GM18502 (cell line): ENCODE results near the gene TBC1D10A.

Experiments
- ATAC-seq: cut with Tn5 transposase; IDR thresholded peaks from one replicate; pipeline ENCODE4 v1.9.1; 2021; ENCODE audit warnings: mild to moderate bottlenecking; ENCODE audit not compliant: unreplicated experiment, poor library complexity

Gene TBC1D10A, protein sequence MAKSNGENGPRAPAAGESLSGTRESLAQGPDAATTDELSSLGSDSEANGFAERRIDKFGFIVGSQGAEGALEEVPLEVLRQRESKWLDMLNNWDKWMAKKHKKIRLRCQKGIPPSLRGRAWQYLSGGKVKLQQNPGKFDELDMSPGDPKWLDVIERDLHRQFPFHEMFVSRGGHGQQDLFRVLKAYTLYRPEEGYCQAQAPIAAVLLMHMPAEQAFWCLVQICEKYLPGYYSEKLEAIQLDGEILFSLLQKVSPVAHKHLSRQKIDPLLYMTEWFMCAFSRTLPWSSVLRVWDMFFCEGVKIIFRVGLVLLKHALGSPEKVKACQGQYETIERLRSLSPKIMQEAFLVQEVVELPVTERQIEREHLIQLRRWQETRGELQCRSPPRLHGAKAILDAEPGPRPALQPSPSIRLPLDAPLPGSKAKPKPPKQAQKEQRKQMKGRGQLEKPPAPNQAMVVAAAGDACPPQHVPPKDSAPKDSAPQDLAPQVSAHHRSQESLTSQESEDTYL

DNA sequence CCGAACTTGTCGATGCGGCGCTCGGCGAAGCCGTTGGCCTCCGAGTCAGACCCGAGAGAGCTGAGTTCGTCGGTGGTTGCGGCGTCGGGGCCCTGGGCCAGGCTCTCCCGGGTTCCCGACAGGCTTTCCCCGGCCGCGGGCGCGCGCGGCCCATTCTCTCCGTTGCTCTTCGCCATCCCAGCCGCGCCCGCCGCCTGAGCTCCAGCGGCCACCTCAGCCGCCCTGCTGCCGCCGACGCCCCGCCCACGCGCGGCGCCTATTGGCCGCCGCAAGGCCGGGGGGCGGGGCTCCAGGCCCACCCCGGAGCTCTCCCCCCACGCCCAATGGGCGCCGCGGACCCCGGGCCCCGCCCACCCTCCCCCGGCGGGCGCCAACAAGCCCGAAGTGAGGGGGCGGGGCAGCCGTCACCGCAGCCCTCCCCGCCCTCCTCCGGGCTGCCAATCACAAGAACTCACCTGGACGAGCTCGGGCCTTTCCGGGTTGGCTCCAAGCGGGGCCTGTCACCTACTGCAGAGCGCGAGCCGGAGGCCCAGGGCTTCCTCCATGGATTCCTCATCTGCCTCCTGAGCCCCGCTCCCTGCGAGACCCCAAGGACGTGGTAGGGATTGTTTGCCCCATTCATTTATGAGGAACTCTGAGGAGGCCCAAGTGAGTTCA, at the start of gene TBC1D10A:
Gene TBC1D10A, minus strand, starts transcription at position 236 of the 657 bp plus-strand sequence. Its CDS starts 60 bp downstream, at position 176.
- peak; percentile 89 for ATAC-seq

DNA sequence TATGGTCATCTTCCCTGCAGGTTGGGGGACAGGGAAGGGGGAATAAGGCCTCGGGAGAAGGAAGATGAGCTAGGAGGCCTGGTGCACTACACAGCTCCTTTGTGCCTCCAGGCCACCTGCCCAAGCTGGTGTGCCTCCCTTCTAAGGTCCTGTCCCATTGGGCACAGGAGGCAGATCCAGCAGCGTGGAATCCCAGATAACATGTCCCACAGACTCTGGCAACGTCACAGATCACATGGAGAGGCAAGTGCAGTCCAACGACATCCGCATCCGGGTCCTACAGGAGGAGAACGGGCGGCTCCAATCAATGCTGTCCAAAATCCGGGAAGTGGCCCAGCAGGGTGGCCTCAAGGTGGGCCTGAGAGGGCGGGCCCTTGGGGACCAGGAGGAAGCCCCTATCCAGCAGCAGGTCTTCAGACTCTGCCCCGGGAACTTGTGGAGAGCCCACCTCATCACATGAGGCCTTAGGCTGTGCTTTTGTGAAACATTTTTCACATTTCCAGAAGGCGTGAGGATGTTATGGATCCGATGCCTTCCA, 48.6 kb upstream of the TBC1D10A start:
- ATAC-seq: no peak

DNA sequence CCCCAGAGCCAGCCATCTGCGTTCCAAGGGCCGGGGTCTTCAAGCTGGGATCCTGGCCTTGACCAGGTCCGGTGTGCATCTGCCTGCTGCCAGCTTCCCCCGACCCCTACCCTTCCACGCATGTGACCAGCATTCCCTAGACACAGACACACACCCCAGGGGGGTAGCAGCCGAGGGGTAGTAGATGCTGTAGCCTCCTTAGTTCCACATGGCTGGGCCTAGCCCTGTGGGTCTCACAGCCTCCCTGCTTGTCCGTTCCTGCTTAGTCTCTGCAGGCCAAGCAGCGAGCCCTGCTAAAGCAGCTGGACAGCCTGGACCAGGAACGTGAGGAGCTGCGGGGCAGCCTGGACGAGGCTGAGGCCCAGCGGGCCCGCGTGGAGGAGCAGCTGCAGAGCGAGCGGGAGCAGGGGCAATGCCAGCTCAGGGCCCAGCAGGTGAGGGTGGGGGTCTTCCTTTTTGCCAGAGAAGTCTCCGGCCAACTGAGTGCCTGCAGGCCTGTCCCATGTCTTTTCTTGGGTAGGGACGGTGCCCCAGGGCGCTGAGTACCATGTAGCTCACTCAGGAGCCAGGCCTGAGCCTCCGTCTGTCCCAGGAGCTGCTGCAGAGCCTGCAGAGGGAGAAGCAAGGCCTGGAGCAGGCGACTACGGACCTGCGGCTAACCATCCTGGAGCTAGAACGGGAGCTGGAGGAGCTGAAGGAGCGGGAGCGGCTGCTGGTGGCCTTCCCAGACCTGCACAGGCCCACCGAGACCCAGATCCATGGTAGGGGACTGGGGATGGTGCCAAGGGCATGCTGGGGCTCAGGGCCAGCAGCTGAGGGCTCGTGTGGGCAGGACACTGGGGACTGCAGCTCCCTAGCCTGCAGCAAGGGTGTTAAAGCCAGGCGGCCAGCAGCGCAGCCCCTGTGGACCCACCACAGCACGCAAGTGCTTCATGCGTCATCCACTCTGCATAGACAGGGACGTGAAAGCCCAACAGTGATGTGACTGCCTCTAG, 46.9 kb upstream of the TBC1D10A start:
- ATAC-seq: no peak

DNA sequence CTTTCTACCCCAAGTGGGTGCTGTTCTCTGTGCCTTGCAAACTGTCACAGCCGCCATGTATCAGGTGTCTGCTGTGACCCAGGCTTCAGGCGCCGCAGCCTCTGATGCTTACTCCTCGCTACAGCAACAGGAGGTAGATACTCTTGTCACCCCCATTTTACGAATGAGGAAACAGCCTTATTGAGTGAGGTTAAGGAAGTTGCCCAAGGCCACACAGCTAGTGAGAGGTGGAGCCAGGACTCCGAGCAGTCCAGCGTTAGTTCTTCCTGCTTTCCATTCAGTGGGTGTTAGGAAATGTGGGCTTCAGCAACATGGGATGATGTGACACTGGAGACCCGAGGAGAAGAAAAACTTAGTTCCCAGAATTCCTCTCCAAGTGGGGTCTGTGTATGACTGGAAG, 46.2 kb upstream of the TBC1D10A start:
- no peak for ATAC-seq

DNA sequence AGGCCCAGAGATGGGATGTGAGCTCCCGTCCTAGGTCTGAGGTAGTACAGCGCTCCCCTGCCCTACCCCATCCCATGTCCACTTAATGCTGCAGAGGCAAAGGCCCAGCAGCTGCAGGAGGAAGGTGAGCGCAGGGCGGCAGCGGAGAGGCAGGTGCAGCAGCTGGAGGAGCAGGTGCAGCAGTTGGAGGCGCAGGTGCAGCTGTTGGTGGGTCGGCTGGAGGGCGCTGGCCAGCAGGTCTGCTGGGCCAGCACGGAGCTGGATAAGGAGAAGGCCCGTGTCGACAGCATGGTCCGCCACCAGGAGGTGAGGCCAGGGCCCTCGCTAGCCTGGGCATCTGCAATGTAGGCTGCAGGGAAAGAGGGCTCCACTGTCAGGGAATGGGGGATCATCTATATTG, 45.2 kb upstream of the TBC1D10A start:
- ATAC-seq: no peak

DNA sequence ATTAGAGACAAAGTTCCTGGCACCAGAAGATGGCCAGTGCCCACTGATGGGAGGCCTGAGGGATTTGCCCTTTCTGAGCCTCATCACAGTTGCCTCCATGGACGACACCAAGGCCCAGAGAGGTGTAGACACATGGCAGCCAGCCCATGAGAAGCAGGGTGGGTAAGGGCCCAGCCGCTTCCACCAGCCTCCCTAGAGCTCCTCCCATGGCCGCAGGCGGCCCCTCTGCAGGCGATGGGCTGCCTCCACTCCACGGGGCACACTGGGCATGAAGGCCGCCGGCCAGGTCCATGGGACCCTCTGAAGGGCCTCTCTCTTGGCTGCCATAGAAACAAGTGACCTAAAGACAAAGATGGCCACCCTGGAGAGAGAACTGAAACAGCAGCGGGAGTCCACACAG, 44.6 kb upstream of the TBC1D10A start:
- ATAC-seq: no peak

DNA sequence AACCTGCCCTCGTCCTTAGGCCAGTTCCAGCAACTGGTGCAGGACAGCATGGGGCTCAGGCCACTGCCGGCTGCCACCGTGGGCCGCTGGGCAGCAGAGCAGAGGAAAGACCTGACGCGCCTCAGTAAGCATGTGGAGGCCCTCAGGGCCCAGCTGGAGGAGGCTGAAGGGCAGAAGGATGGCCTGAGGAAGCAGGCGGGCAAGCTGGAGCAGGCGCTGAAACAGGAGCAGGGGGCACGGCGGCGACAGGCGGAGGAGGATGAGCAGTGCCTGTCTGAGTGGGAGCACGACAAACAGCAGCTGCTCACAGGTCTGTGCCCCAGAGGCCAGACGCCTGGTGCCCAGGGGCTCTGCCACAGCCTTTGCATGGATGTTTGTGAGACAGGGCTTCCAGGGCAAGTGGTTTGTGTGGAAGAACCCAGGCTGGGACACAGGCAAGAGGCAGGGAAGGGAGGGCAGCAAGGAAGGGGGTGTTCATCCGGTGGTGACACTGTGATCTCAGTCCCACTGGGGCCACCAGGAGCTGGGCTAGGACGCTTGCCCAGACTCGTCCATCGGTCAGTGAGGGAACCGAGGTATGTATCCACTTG, 44.0 kb upstream of the TBC1D10A start:
- ATAC-seq: no peak

DNA sequence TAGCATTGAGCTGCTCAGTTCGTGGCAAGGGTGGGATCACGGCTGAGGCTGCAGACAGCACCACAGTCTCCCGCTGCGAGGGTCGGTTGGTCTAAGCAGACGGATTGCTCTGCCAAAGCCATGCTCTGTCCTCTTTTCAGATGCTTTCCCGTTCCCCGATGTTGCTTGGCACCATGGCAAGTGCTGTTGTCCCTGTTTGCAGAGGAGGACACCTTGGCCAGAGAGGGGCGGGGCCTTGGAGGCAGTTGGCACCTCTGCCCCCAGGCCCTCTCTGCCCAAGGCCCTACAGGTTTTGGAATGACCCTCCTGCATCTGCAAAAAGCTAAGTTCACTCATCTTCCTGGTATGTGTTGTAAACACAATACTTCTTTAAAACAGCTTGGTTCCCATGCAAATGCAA, 41.7 kb upstream of the TBC1D10A start:
- no peak for ATAC-seq

DNA sequence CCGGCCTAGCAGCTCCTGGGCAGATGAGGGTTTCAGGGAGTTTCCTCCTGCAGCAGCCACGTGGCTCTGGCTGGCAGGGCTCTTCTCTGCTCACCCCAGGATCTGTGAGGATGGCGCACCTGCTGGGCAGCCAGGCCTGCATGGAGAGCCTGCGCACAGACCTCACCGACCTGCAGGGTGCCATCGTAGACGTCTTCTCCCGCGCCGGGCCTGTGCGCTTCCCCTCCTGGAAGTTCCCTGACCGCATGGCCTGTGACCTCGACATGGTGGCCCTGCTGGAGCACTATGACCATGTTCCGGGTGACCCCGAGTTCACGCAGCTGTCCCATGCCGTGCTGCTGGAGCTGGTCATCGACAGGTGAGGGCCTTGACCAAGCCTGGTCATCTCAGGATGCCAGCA, 39.1 kb upstream of the TBC1D10A start:
- ATAC-seq: no peak

DNA sequence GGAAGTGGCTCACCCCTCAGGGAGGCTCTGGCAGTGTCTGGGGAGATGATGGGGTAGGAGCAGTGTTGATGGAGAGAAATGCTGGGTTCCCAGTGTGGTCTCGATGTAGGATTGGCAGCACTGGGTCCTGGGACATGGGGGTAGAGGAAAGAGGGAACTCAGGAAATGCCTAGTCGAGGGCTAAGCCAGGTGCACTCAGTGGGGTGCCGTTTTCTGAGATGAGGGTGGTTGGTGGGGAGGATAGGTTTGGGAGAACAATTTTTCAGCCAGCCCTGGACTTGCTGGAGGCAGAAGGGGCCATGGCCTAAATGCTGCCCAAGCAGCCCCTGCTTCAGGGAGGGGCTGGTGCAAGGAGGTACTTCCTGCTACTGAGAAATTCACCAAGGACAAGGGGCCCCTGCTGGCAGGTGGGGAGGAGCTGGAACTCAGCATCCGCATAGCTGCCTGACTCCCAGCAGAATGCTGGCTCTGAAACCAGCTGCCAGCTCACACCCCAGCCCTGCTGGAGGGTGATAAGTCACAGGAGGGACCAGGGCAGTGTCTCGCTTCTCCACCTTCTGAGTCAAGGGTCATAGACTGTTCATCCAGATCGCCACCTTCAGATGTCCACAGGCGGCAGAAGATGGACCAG, 36.0 kb upstream of the TBC1D10A start:
- no peak for ATAC-seq

DNA sequence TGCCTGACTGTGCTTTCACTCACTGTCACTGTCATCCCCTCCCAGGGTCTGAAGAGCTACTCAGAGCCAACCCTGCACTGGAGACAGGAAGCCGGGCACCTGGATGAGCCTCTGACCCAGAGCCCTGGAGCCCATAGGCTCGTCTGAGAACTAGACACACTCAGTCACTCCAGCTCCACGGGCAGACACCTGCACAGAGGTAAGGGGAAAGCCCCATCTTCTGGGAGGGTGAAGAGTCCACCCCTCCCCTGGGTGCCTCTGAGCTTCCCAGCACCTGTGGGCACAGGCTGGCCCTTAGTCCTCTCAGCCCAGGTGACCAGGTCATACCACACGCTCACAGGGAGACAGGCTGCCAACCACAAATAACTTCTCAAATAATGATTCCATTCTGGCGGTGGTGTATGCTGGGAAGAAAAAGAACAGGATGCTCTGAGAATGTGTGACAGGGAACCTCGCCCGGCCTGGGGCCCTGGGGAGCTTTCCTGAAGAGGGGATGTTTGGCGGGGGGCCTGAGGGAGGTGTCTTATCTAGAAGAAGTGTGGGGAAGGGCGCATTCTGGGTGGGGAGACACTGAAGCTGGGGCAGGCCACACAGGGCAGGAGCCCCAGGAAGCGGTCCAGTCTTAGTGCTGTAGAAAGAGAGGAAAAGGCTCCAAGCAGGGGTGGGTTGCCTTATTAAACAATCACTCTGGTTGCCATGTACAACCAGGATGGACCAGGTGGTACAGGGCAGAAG, 35.3 kb upstream of the TBC1D10A start:
- no peak for ATAC-seq

DNA sequence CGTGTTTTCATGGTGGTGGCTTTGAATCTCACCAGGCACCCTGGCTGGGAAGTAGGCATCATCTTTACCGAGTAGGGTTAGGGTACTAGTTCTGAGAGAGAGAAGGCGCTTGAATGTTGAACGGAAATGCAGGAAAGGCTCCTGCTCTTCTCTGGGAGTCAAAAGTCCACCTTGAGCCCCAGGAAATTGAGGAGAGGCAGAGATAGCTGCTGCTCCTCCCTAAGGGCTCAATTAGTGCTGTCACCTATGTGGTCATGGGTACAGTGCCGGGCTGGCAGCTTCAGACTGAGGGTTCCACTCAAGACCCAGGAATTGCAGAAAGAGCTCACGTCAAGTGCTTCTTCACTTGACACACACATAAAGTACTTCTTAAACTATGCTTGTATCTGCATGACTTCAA, 31.8 kb upstream of the TBC1D10A start:
- ATAC-seq: no peak

DNA sequence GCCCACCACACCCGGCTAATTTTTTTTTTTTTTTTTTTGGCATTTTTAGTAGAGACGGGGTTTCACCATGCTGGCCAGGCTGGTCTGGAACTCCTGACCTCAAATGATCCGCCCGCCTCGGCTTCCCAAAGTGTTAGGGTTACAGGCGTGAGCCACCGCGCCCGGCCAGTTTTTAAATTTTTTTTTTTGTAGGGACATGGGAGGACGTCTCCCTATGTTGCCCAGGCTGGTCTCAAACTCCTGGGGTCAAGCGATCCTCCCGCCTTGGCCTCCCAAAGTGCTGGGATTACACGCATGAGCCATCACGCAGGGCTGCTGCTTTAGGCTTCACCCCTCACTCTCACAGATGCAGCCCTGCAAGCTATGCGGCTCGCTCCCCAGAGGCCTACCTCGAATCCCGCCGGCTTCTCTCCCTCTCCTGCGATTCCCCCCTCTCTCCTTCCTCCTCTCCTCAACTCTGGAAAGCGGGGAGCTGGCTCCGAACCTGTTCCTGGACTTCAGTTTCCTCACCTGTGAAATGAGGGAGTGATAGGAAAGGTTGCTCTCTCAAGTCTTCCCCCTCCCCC, 31.0 kb upstream of the TBC1D10A start:
- ATAC-seq: no peak

DNA sequence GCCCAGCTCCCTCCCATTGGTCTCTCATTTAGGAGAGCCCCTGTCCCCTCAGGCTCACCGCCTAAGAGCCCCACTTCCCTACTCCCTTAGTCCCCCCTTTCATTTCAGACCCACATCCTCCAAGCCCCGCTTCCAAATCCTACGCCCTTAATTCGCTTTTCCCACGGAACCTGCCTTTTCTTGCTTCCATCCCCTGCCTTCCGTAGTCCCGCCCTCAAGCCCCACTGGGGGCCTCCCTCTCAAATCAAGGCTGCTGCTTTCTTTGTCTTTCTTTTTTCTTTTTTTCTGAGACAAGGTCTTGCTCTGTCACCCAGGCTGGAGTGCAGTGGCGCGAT, 30.5 kb upstream of the TBC1D10A start:
- ATAC-seq: peak; percentile 11

DNA sequence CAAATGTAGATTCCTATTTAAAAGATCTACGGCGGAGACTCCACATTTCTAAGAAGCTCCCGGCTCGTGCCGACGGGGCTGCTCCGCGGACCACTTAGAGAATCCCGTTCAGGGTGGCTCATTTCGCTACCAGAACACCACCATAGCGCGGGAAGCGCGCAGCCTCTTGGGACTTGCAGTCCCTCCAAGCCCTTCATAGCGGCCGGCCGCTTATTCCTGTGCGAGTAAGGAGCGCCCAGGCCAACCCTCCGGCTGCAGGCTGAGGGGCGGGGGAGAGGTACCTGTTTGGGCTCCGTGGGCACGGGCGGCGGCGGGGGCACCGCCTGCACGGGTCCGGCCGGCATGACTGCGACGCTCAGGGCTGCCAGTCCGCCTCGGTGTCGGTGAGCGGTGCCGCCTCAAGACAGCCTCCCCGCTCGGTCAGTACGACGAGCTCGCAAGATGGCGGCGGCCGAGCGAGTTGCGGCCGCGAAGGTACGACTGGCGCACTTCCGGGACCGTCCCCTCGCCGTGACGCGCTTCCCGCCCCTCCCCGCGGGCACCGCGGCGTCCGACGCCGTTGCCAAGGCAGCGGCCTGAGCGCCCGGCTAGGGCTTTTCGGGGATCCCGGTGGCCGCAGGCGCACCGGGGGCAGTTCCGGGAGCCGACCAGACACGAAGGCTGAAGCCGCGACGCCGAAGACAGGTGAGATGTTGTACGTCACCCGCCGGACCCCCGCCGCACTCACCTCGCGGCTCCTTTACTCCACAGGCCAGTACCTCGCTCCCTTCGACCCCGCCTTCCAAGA, 29.9 kb upstream of the TBC1D10A start, which contains the start of the genes CCDC157 and SF3A1:
Gene CCDC157, plus strand, starts transcription at position 559 of the 787 bp plus-strand sequence. CDS start 8,994 bp downstream, outside the sequence.
Gene SF3A1, minus strand, starts transcription at position 446 of the 787 bp plus-strand sequence. Its CDS starts 102 bp downstream, at position 344.
- peak; percentile 90 for ATAC-seq

DNA sequence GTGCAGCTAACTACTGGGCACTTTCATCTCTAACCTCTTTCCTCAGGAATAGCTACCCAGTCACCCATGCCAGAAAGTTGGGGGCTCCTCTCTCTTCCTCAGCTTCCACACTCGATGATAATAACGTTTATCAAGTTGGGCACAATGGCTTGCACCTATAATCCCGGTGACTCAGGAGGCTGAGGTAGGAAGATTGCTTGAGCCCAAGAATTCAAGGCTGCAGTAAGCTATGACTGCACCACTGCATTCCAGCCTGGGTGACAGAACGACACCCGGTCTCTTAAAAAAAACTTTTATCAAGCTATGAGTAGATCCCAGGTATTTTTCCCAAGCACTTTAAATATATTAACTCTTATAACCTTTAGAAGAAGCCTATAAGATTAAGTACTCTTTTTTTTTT, 27.9 kb upstream of the TBC1D10A start:
- ATAC-seq: no peak

DNA sequence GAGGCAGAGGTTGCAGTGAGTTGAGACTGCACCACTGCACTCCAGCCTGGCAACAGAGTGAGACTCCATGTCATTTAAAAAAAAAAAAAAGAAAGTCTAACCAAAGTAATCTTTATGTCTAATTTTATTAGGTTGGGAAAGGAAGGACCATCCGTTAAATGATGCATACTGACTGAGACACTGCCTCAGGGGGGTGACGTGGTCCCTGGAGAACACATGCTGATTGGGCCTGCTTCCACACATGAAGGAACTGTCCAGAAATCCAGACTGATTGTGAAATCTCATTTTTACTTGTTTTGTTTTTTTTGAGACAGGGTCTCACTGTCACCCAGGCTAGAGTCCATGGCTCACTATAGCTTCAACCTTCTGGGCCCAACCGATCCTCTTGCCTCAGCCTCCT, 24.5 kb upstream of the TBC1D10A start:
- ATAC-seq: no peak
